ENCODE measurements around the gene LDLRAD3.

GRCh38 chr11:36069576-36070212 lies 125.8 kb downstream of the LDLRAD3 start:
- no peak for TF ChIP-seq EZH2phosphoT487 (IDR thresholded peaks at IDR 0.05; ENCODE audit: borderline replicate concordance, low read length)
- TF ChIP-seq CTCF (conservative IDR thresholded peaks at IDR 0.05; ENCODE audit: low read depth, low read length): peak; percentile 43; the same call in 1 of the 2 replicates
- TF ChIP-seq EZH2 (IDR thresholded peaks at IDR 0.05; ENCODE audit: low read length, unreplicated experiment): no peak

Data from PC-3 (cell line).